ENCODE data around the gene CERS1.

- no peak for TF ChIP-seq CTCF (IDR thresholded peaks at IDR 0.05; ENCODE audit: low read depth, low read length)
- TF ChIP-seq EZH2phosphoT487 (IDR thresholded peaks at IDR 0.05; ENCODE audit: low read depth) = no peak
Measured at GRCh38 chr19:18932216-18932841, 36.4 kb upstream of the CERS1 start.
